ENCODE data around the gene RAMP1.

DNA sequence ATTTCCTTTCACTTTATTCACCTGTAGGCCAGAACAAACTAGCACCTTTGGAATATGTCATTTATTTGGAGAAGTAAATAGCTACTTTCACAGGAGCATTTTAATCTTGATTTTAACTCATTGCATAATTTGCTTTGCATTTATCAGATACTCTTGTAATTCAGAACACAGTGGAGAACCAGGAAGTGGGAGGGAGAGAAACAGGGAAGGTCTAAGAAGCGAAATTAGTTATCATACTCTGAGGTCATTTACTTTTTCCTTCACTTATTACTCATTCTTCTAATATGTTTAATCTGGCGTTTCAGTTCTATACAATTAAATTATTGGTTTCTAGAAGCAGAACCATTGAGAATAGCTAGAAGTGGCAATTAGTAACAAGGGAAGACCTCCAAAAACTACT lies 40.2 kb upstream of the RAMP1 start:
- TF ChIP-seq, protein P1, sequence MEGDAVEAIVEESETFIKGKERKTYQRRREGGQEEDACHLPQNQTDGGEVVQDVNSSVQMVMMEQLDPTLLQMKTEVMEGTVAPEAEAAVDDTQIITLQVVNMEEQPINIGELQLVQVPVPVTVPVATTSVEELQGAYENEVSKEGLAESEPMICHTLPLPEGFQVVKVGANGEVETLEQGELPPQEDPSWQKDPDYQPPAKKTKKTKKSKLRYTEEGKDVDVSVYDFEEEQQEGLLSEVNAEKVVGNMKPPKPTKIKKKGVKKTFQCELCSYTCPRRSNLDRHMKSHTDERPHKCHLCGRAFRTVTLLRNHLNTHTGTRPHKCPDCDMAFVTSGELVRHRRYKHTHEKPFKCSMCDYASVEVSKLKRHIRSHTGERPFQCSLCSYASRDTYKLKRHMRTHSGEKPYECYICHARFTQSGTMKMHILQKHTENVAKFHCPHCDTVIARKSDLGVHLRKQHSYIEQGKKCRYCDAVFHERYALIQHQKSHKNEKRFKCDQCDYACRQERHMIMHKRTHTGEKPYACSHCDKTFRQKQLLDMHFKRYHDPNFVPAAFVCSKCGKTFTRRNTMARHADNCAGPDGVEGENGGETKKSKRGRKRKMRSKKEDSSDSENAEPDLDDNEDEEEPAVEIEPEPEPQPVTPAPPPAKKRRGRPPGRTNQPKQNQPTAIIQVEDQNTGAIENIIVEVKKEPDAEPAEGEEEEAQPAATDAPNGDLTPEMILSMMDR (IDR thresholded peaks at IDR 0.05 in 2 of 3, conservative IDR thresholded peaks at IDR 0.05 in 1 of 3; ENCODE audit: borderline replicate concordance in 1 of 3, insufficient read depth in 1 of 3, low read depth in 2 of 3, low read length in 2 of 3), result no peak
- TF ChIP-seq POLR2A (IDR thresholded peaks at IDR 0.05; ENCODE audit: borderline replicate concordance, extremely low read depth, insufficient read depth, insufficient read length) (no peak), EGR1 (IDR thresholded peaks at IDR 0.05; ENCODE audit: low read depth) (no peak), POLR2AphosphoS5 (IDR thresholded peaks at IDR 0.05; ENCODE audit: low read depth, low read length) (no peak), RAD21 (IDR thresholded peaks at IDR 0.05; ENCODE audit: low read depth) (no peak), YY1 (IDR thresholded peaks at IDR 0.05; ENCODE audit: extremely low read depth, insufficient replicate concordance, low read depth, low read length) (no peak), TCF7L2 (IDR thresholded peaks at IDR 0.05; ENCODE audit: borderline replicate concordance, extremely low read depth, insufficient read depth, insufficient read length) (no peak), CEBPB (IDR thresholded peaks at IDR 0.05; ENCODE audit: low read depth) (no peak), SRF (IDR thresholded peaks at IDR 0.05; ENCODE audit: low read depth) (no peak), SP1 (IDR thresholded peaks at IDR 0.05; ENCODE audit: low read depth) (no peak), CBX3 (IDR thresholded peaks at IDR 0.05; ENCODE audit: low read depth) (no peak)
- TF ChIP-seq, protein P2, sequence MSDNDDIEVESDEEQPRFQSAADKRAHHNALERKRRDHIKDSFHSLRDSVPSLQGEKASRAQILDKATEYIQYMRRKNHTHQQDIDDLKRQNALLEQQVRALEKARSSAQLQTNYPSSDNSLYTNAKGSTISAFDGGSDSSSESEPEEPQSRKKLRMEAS (IDR thresholded peaks at IDR 0.05), result no peak
